Measurements from ENCODE around the gene MPG. TPM values are rescaled to one million over a fixed set of nuclear protein-coding genes. Genes with fewer than 3 reads are reported as not detected.
"Not testable (repeated sequence)": the region's sequence is repeated elsewhere in the genome, so short reads cannot be mapped to it uniquely, and the experiment has no call there.

The MPG gene
- total and polyA plus RNA-seq, 7 donors, result 52.2 to 118 (median 74.3) TPM

GRCh38 chr16:44655-45054 lies 33.4 kb upstream of the MPG start:
- Histone ChIP-seq H3K4me3 (no peak overlapping the region), H3K9me3 (no peaks in the 10 kb centered on the region), H3K36me3 (peaks cover 0 to 30% (median 4%) of the 10 kb centered on the region in 4 donors), H3K27ac (no peak overlapping the region), H3K4me1 (no peaks in the 10 kb centered on the region), H3K27me3 (no peaks in the 10 kb centered on the region)
- intact Hi-C loops (cut with DNase I), result no loop called here
- TF ChIP-seq CTCF (IDR thresholded peaks at IDR 0.05) (no peak), EP300 (IDR thresholded peaks at IDR 0.05) (no peak), POLR2A (IDR thresholded peaks at IDR 0.05) (no peak), POLR2AphosphoS5 (IDR thresholded peaks at IDR 0.05) (no peak)
- no peak for DNase-seq
- 86 to 93% methylated on average over 8 of the region's 8 CpGs for WGBS, 2 donors

- Histone ChIP-seq H3K9me3 (no peaks in the 10 kb centered on the region), H3K36me3 (peaks cover 0 to 30% (median 4%) of the 10 kb centered on the region in 4 donors), H3K27me3 (no peaks in the 10 kb centered on the region), H3K4me3 (no peak overlapping the region), H3K27ac (no peak overlapping the region), H3K4me1 (no peaks in the 10 kb centered on the region)
- WGBS, 2 donors, result 90 to 92% methylated on average over 5 of the region's 5 CpGs
- TF ChIP-seq CTCF (IDR thresholded peaks at IDR 0.05), result no peak
- no peak for TF ChIP-seq POLR2A (IDR thresholded peaks at IDR 0.05)
- TF ChIP-seq POLR2AphosphoS5 (IDR thresholded peaks at IDR 0.05), result no peak
- TF ChIP-seq EP300 (IDR thresholded peaks at IDR 0.05), result no peak
- DNase-seq, result no peak
- intact Hi-C loops (cut with DNase I), result no loop called here
Measured at GRCh38 chr16:45454-45853, 32.6 kb upstream of the MPG start.

GRCh38 chr16:46510-46909 lies 31.5 kb upstream of the MPG start:
- 94 to 96% methylated on average over 7 of the region's 7 CpGs for WGBS, 2 donors
- H3K4me1 ChIP-seq; DNase-seq; H3K9me3 ChIP-seq; H3K27ac ChIP-seq; H3K27me3 ChIP-seq; H3K4me3 ChIP-seq; intact Hi-C loops (cut with DNase I): not testable (repeated sequence)
- H3K36me3 ChIP-seq, result peaks cover 0 to 30% (median 4%) of the 10 kb centered on the region in 4 donors

GRCh38 chr16:47234-47633 lies 30.8 kb upstream of the MPG start:
- no peak for DNase-seq
- 96% methylated on average over 7 of the region's 7 CpGs for WGBS, 2 donors

More at GRCh38 chr16:47234-47633, 30.8 kb upstream of the MPG start:
- no peaks in the 10 kb centered on the region for H3K27me3 ChIP-seq
- H3K9me3 ChIP-seq, result no peaks in the 10 kb centered on the region
- no peak overlapping the region for H3K4me3 ChIP-seq
- H3K36me3 ChIP-seq, result peaks cover 0 to 30% (median 4%) of the 10 kb centered on the region in 4 donors
- TF ChIP-seq POLR2A (IDR thresholded peaks at IDR 0.05) (no peak), EP300 (IDR thresholded peaks at IDR 0.05) (no peak), CTCF (IDR thresholded peaks at IDR 0.05) (no peak), POLR2AphosphoS5 (IDR thresholded peaks at IDR 0.05) (no peak)
- H3K4me1 ChIP-seq, result peaks cover 0 to 11% (median 7%) of the 10 kb centered on the region in 4 donors
- no peak overlapping the region for H3K27ac ChIP-seq
- intact Hi-C loops (cut with DNase I), result no loop called here

Measured in sigmoid colon (tissue), 7 donors.